Tibial nerve (tissue), 4 donors: ENCODE results near the gene ATR.

Source experiments
- CTCF ChIP-seq, 5 experiments: fragments of 200-600 bp in 3 of 5; fragments of 450-650 bp in 2 of 5; sonication (generic) in 3 of 5; IDR thresholded peaks; one replicate each; pipeline ENCODE4 v1.5.1; 2016 to 2019; ENCODE audit warnings: antibody characterized with exemption in 5 of 5, mild to moderate bottlenecking in 3 of 5, moderate library complexity in 2 of 5
- EP300 ChIP-seq, 2 donors: sonication (generic); formaldehyde crosslinking; IDR thresholded peaks; one replicate each; pipeline ENCODE4 v1.6.1; 2017; ENCODE audit warnings: antibody characterized with exemption in 2 of 2, mild to moderate bottlenecking in 1 of 2
- POLR2A ChIP-seq, 2 donors: fragments of 450-650 bp; IDR thresholded peaks; one replicate each; pipeline ENCODE4 v1.6.1; 2017; ENCODE audit warnings: antibody characterized with exemption in 2 of 2, mild to moderate bottlenecking in 2 of 2, moderate library complexity in 2 of 2

GRCh38 chr3:142444343-142444742 is 134.2 kb downstream of the ATR start:
- TF ChIP-seq CTCF (IDR thresholded peaks at IDR 0.05) (no peak), POLR2A (IDR thresholded peaks at IDR 0.05) (no peak), EP300 (IDR thresholded peaks at IDR 0.05) (no peak)
